WERI-Rb-1 (cell line): ENCODE data around the gene RAD50.
A peak's percentile ranks its signal among the peaks of the same experiment; 100 is the strongest.

Experiments used
- DNase-seq: peaks from one replicate; pipeline ENCODE4 v3.0.0-alpha.2; 2020
- H3K27ac ChIP-seq: fragments of 250-450 bp; sonication (Bioruptor Pico); 2 replicates; pipeline ENCODE4 v1.5.1; 2020; ENCODE audit warnings: mild to moderate bottlenecking, moderate library complexity
- H3K27me3 ChIP-seq: fragments of 250-450 bp; sonication (Bioruptor Pico); 2 replicates; pipeline ENCODE4 v1.5.1; 2021; ENCODE audit warnings: mild to moderate bottlenecking, low read depth, moderate library complexity; ENCODE audit not compliant: insufficient read depth, severe bottlenecking
- H3K36me3 ChIP-seq: fragments of 250-450 bp; sonication (Bioruptor Pico); 2 replicates; pipeline ENCODE4 v1.5.1; 2020; ENCODE audit warnings: mild to moderate bottlenecking, moderate library complexity
- H3K4me3 ChIP-seq: 2 replicates; pipeline ENCODE4 v1.5.1; 2011; ENCODE audit warnings: low read depth, mild to moderate bottlenecking, control low read depth, low read length
- H3K9me3 ChIP-seq: fragments of 250-450 bp; sonication (Bioruptor Pico); 2 replicates; pipeline ENCODE4 v1.5.1; 2021; ENCODE audit warnings: mild to moderate bottlenecking, moderate library complexity; ENCODE audit not compliant: severe bottlenecking
- CTCF ChIP-seq: IDR thresholded peaks from 2 replicates; pipeline ENCODE4 v1.5.1; 2011; ENCODE audit warnings: low read depth, mild to moderate bottlenecking, control low read depth, inconsistent platforms, low read length

Gene RAD50

GRCh38 chr5:132651838-132652469 lies 95.2 kb downstream of the RAD50 start:
- Histone ChIP-seq H3K9me3 (no peaks in the 10 kb centered on the region), H3K4me3 (no peak overlapping the region), H3K27ac (no peak overlapping the region), H3K27me3 (no peaks in the 10 kb centered on the region), H3K36me3 (no peaks in the 10 kb centered on the region)
- DNase-seq: no peak
- TF ChIP-seq CTCF: no peak

- no peaks in the 10 kb centered on the region for H3K36me3 ChIP-seq
- no peaks in the 10 kb centered on the region for H3K27me3 ChIP-seq
- no peak overlapping the region for H3K4me3 ChIP-seq
- H3K27ac ChIP-seq: no peak overlapping the region
- no peak for TF ChIP-seq CTCF
- no peaks in the 10 kb centered on the region for H3K9me3 ChIP-seq
- DNase-seq: no peak
Measured at GRCh38 chr5:132653716-132654115, 96.9 kb downstream of the RAD50 start.

- Histone ChIP-seq H3K27ac (no peak overlapping the region), H3K9me3 (no peaks in the 10 kb centered on the region), H3K36me3 (no peaks in the 10 kb centered on the region), H3K4me3 (peak overlapping the region; percentile 27), H3K27me3 (no peaks in the 10 kb centered on the region)
- TF ChIP-seq CTCF: 0 out of 2 replicates have a peak, but pooled peaks have one; percentile 12
- peak; percentile 30 for DNase-seq
Measured at GRCh38 chr5:132655821-132656773, 99.3 kb downstream of the RAD50 start.

- no peak for DNase-seq
- Histone ChIP-seq H3K36me3 (no peaks in the 10 kb centered on the region), H3K9me3 (no peaks in the 10 kb centered on the region), H3K4me3 (no peak overlapping the region), H3K27me3 (no peaks in the 10 kb centered on the region), H3K27ac (no peak overlapping the region)
- TF ChIP-seq CTCF: no peak
Measured at GRCh38 chr5:132656774-132657355, 100.1 kb downstream of the RAD50 start.

GRCh38 chr5:132657676-132658380 lies 101.1 kb downstream of the RAD50 start, which contains the start of gene IL13:
Gene IL13 (plus strand): TSS chr5:132658173. CDS start chr5:132658187, 14 bp downstream.
- DNase-seq: no peak
- Histone ChIP-seq H3K27ac (no peak within 1 kb of the TSS), H3K36me3 (no peaks in the 10 kb centered on the region), H3K9me3 (no peaks in the 10 kb centered on the region), H3K27me3 (no peaks in the 10 kb centered on the region), H3K4me3 (no peak within 1 kb of the TSS)
- TF ChIP-seq CTCF: no peak
